ENCODE measurements around the gene TGM1. TPM values are rescaled to one million over a fixed set of nuclear protein-coding genes. Genes with fewer than 3 reads are reported as not detected.

TGM1 gene
- total RNA-seq, 1 experiment from 2014 or later, result 2.9 TPM

DNA sequence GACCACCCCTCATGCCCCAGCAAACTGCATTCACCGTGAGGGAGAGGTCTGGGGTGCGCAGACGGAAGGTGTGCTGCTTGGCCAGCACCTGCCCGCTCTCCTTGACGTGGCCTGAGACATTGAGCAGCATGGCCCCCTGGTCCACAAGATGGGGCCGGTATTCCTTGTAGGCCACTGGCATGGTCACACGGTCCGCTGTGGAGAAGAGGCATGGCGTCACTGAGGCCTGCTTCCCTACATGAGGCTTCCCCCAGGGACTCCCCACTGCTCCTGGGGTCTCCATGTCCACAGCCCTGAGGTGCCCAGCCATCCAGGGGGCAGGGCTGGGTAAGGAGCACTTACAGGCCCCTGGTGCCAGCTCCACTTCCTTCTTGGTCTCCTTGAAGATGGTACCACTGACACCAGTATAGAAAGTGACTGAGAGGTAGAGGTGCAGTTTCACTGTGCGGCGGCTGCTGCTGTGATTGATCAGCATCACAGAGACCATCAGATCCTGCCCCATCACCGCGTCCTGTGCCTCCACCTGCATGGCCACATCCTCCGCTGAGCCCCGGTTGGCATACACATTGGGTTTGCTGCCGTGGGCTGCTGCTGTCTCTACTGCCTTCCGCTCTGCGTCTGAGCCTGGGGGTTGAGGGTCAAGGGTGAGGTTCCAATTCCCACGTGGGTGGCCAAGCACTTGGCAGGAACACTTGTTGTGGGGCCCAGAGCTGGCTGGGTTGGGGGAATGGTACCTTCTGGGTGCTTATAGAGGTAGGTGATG lies 8.2 kb downstream of the TGM1 start:
- WGBS (ENCODE audit: extremely low coverage, insufficient read length, low lambda C conversion rate), result no CpG with 5 or more reads among the region's 19 CpGs
- Histone ChIP-seq H3K23ac (ENCODE audit: insufficient read length, low read depth, low read length) (no peak overlapping the region), H3K56ac (ENCODE audit: insufficient read length, low read depth, low read length) (no peak overlapping the region), H3T11ph (ENCODE audit: low read length) (no peak overlapping the region), H3K18ac (ENCODE audit: insufficient read length, low read depth, low read length) (no peak overlapping the region), H2BK120ac (ENCODE audit: low read depth, low read length, poor library complexity, severe bottlenecking) (no peak overlapping the region), H3K4ac (ENCODE audit: low read depth, low read length) (no peak overlapping the region), H2AK5ac (ENCODE audit: insufficient read length, low read length) (no peak overlapping the region), H4K91ac (ENCODE audit: insufficient read length, low read depth, low read length) (no peak overlapping the region), H4K8ac (replicated peaks; ENCODE audit: insufficient read length, low read depth, low read length) (no peak overlapping the region), H3K4me2 (ENCODE audit: insufficient read depth, insufficient read length, low read length) (no peak overlapping the region), H3K9ac (ENCODE audit: extremely low read depth, insufficient read length, low read length) (no peak overlapping the region), H2BK20ac (ENCODE audit: low read depth, low read length, poor library complexity, severe bottlenecking) (no peak overlapping the region), H4K5ac (ENCODE audit: insufficient read length, low read depth, low read length) (no peak overlapping the region), H3K79me2 (ENCODE audit: insufficient read depth, low read length) (no peaks in the 10 kb centered on the region), H3K27me3 (ENCODE audit: insufficient read depth, low read length) (no peaks in the 10 kb centered on the region), H3K4me1 (ENCODE audit: insufficient read depth, low read length) (no peaks in the 10 kb centered on the region), H2AFZ (ENCODE audit: low read length) (no peak overlapping the region), H3K79me1 (ENCODE audit: insufficient read depth, low read depth, low read length, poor library complexity, severe bottlenecking) (no peaks in the 10 kb centered on the region), H2BK15ac (ENCODE audit: low read depth, low read length) (no peak overlapping the region), H3K14ac (ENCODE audit: insufficient read depth, low read length) (no peak overlapping the region; the same call in 1 of the 2 replicates), H3K23me2 (ENCODE audit: insufficient read length, low read depth, low read length, poor library complexity, severe bottlenecking) (no peaks in the 10 kb centered on the region), H3K27ac (ENCODE audit: insufficient read length, low read depth, low read length) (no peak overlapping the region), H4K20me1 (ENCODE audit: control insufficient read depth, insufficient read depth, insufficient read length) (no peaks in the 10 kb centered on the region), H2BK12ac (ENCODE audit: insufficient read length, low read depth, low read length) (no peak overlapping the region), H2BK5ac (ENCODE audit: insufficient read length, low read length) (no peak overlapping the region), H3K9me3 (ENCODE audit: control insufficient read depth, low read depth, low read length) (no peaks in the 10 kb centered on the region)
- TF ChIP-seq, protein P1, sequence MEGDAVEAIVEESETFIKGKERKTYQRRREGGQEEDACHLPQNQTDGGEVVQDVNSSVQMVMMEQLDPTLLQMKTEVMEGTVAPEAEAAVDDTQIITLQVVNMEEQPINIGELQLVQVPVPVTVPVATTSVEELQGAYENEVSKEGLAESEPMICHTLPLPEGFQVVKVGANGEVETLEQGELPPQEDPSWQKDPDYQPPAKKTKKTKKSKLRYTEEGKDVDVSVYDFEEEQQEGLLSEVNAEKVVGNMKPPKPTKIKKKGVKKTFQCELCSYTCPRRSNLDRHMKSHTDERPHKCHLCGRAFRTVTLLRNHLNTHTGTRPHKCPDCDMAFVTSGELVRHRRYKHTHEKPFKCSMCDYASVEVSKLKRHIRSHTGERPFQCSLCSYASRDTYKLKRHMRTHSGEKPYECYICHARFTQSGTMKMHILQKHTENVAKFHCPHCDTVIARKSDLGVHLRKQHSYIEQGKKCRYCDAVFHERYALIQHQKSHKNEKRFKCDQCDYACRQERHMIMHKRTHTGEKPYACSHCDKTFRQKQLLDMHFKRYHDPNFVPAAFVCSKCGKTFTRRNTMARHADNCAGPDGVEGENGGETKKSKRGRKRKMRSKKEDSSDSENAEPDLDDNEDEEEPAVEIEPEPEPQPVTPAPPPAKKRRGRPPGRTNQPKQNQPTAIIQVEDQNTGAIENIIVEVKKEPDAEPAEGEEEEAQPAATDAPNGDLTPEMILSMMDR (conservative IDR thresholded peaks at IDR 0.05), result no peak
- no peak overlapping the region for H3K4me3 Mint-ChIP-seq
- H3K27ac Mint-ChIP-seq, result peak overlapping the region in 2 of 3 experiments; percentile 44 to 65; a peak in 2 of 7 replicates
- no peaks in the 10 kb centered on the region for H3K36me3 Mint-ChIP-seq (ENCODE audit: insufficient read depth in 1 of 3, low read depth in 3 of 3)
- H3K4me1 Mint-ChIP-seq, result no peaks in the 10 kb centered on the region; a peak in 1 of 4 replicates
- H3K9me3 Mint-ChIP-seq, result no peaks in the 10 kb centered on the region
- H3K27me3 Mint-ChIP-seq (ENCODE audit: low read depth), result no peaks in the 10 kb centered on the region; the same call in 1 of the 2 replicates
- peak; percentile 20 for DNase-seq
